Measurements from ENCODE around the gene CFB. TPM values are rescaled to one million over a fixed set of nuclear protein-coding genes. Genes with fewer than 3 reads are reported as not detected.

CFB gene
- total RNA-seq, 4 donors from 2014 or later = 9.0 to 59.7 (median 39.6) TPM

GRCh38 chr6:31935823-31936222 is 10.1 kb upstream of the CFB start:
- intact Hi-C loops (cut with DNase I; ENCODE audit: low total_unique reads) = no loop called here
- Histone ChIP-seq H3K4me1 (no peaks in the 10 kb centered on the region), H3K27ac (no peak overlapping the region), H3K4me3 (no peak overlapping the region), H3K36me3 (no peaks in the 10 kb centered on the region), H3K9me3 (no peaks in the 10 kb centered on the region), H3K27me3 (no peaks in the 10 kb centered on the region)
- DNase-seq = no peak
- TF ChIP-seq POLR2AphosphoS5 (IDR thresholded peaks at IDR 0.05) = no peak
- TF ChIP-seq, protein P1, sequence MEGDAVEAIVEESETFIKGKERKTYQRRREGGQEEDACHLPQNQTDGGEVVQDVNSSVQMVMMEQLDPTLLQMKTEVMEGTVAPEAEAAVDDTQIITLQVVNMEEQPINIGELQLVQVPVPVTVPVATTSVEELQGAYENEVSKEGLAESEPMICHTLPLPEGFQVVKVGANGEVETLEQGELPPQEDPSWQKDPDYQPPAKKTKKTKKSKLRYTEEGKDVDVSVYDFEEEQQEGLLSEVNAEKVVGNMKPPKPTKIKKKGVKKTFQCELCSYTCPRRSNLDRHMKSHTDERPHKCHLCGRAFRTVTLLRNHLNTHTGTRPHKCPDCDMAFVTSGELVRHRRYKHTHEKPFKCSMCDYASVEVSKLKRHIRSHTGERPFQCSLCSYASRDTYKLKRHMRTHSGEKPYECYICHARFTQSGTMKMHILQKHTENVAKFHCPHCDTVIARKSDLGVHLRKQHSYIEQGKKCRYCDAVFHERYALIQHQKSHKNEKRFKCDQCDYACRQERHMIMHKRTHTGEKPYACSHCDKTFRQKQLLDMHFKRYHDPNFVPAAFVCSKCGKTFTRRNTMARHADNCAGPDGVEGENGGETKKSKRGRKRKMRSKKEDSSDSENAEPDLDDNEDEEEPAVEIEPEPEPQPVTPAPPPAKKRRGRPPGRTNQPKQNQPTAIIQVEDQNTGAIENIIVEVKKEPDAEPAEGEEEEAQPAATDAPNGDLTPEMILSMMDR (IDR thresholded peaks at IDR 0.05) = no peak
- TF ChIP-seq POLR2A (IDR thresholded peaks at IDR 0.05) = no peak
- TF ChIP-seq EP300 (IDR thresholded peaks at IDR 0.05; ENCODE audit: low read depth) = no peak
- in situ Hi-C loops (cut with MboI; ENCODE audit: low pct_ligation_motif_present in 1 of 4, low pct_unique_long_range_greater_than_20kb in 1 of 4, low sequenced_read_pairs in 3 of 4) = no loop called here
- WGBS, 2 donors (ENCODE audit: low coverage in 1 of 2) = 79 to 83% methylated on average over 2 to 9 of the region's 9 CpGs

DNA sequence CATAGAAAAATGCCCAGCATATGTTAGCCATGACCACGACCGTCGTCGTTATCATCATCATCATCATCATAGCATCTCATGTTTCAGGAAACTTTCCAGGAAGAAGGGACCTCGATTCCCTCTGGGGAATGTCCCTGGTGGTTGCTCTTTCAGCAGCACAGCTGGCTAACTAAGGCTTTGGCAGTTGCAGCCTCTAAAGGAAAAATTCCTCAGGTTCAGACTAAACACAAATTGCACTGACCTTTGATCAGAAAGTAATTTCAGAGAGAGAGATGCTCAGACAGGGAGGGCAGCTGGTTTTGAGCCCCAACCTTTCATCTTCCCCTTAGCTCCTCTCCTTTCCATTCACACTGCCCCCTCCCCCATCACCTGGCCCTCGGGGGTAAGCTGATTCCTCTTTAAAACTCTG is 5.6 kb upstream of the CFB start:
- Histone ChIP-seq H3K27ac (no peak overlapping the region), H3K9me3 (no peaks in the 10 kb centered on the region), H3K27me3 (no peaks in the 10 kb centered on the region), H3K36me3 (no peaks in the 10 kb centered on the region), H3K4me3 (no peak overlapping the region), H3K4me1 (peaks cover 4 to 7% (median 5%) of the 10 kb centered on the region in 4 donors)
- intact Hi-C loops (cut with DNase I; ENCODE audit: low total_unique reads) (no loop called here), in situ Hi-C loops (cut with MboI; ENCODE audit: low pct_ligation_motif_present in 1 of 4, low pct_unique_long_range_greater_than_20kb in 1 of 4, low sequenced_read_pairs in 3 of 4) (no loop called here)
- TF ChIP-seq EP300 (IDR thresholded peaks at IDR 0.05; ENCODE audit: low read depth) (no peak), POLR2A (IDR thresholded peaks at IDR 0.05) (no peak), POLR2AphosphoS5 (IDR thresholded peaks at IDR 0.05) (no peak)
- TF ChIP-seq, protein P1 (IDR thresholded peaks at IDR 0.05) = no peak
- WGBS, 2 donors (ENCODE audit: low coverage in 1 of 2) = 0 to 18% methylated on average over 1 to 6 of the region's 6 CpGs
- DNase-seq = no peak

DNA sequence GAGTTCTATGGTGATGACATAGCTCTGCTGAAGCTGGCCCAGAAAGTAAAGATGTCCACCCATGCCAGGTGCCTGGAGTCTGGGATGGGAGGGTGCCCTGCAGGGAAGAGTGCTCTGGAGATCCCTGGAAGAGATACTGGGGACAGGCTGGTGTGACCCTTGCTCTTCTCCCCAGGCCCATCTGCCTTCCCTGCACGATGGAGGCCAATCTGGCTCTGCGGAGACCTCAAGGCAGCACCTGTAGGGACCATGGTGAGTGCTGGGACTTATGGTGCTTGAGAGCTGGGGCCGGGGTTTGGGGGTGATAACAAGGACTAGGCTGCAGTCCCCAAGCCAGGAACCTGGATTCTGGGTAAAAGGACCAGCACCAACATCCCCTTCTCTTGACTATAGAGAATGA is 2.2 kb upstream of the CFB start:
- in situ Hi-C loops (cut with MboI; ENCODE audit: low pct_ligation_motif_present in 1 of 4, low pct_unique_long_range_greater_than_20kb in 1 of 4, low sequenced_read_pairs in 3 of 4) = no loop called here
- Histone ChIP-seq H3K27me3 (no peaks in the 10 kb centered on the region), H3K9me3 (no peaks in the 10 kb centered on the region), H3K4me1 (peaks cover 8 to 23% (median 18%) of the 10 kb centered on the region in 4 donors), H3K36me3 (no peaks in the 10 kb centered on the region), H3K4me3 (no peak overlapping the region), H3K27ac (no peak overlapping the region)
- DNase-seq = no peak
- 84% methylated on average over 3 of the region's 3 CpGs; no CpG with 5 or more reads in 1 of the 2 donors for WGBS, 2 donors (ENCODE audit: low coverage in 1 of 2)
- TF ChIP-seq POLR2A (IDR thresholded peaks at IDR 0.05) (no peak), EP300 (IDR thresholded peaks at IDR 0.05; ENCODE audit: low read depth) (no peak), POLR2AphosphoS5 (IDR thresholded peaks at IDR 0.05) (no peak)
- TF ChIP-seq, protein P1 (IDR thresholded peaks at IDR 0.05) = no peak
- intact Hi-C loops (cut with DNase I; ENCODE audit: low total_unique reads) = no loop called here

- 60% methylated on average over 9 of the region's 9 CpGs; no CpG with 5 or more reads in 1 of the 2 donors for WGBS, 2 donors (ENCODE audit: low coverage in 1 of 2)
- H3K27ac ChIP-seq = peak overlapping the region; percentile 80 to 85 (median 84)
- no peaks in the 10 kb centered on the region for H3K27me3 ChIP-seq
- intact Hi-C loops (cut with DNase I; ENCODE audit: low total_unique reads) = no loop called here
- peak overlapping the region in 1 of 4 donors; percentile 25 for H3K4me3 ChIP-seq
- DNase-seq = no peak
- H3K36me3 ChIP-seq = no peaks in the 10 kb centered on the region
- H3K9me3 ChIP-seq = no peaks in the 10 kb centered on the region
- H3K4me1 ChIP-seq = peaks cover 8 to 23% (median 18%) of the 10 kb centered on the region in 4 donors
- in situ Hi-C loops (cut with MboI; ENCODE audit: low pct_ligation_motif_present in 1 of 4, low pct_unique_long_range_greater_than_20kb in 1 of 4, low sequenced_read_pairs in 3 of 4) = no loop called here
- TF ChIP-seq EP300 (IDR thresholded peaks at IDR 0.05; ENCODE audit: low read depth) (no peak), POLR2A (IDR thresholded peaks at IDR 0.05) (no peak), POLR2AphosphoS5 (IDR thresholded peaks at IDR 0.05) (no peak)
- TF ChIP-seq, protein P1 (IDR thresholded peaks at IDR 0.05) = no peak
Observed at GRCh38 chr6:31945154-31945506, 765 bp upstream of the CFB start.
